NCI-H2196 treated with DMSO at 0.1 percent for 48 hours (cell line): Measurements from ENCODE around the gene MAP4K2.

ENCODE experiments used
- DNase-seq: peaks from one replicate; lab custom pipeline; 2025; ENCODE audit not compliant: unreplicated experiment; lab: John Stamatoyannopoulos, UW

MAP4K2 gene

GRCh38 chr11:64813826-64814225, 10.8 kb upstream of the MAP4K2 start:
- DNase-seq: no peak

GRCh38 chr11:64810891-64811272, 7.9 kb upstream of the MAP4K2 start:
- peak; percentile 75 for DNase-seq

- peak; percentile 95 for DNase-seq
Observed at GRCh38 chr11:64810271-64810890, 7.4 kb upstream of the MAP4K2 start, which contains the start of gene MEN1. Gene MEN1 (minus strand): TSS chr11:64810551. CDS start chr11:64810109, 442 bp downstream.

GRCh38 chr11:64809781-64810241, 6.8 kb upstream of the MAP4K2 start:
- no peak for DNase-seq

- no peak for DNase-seq
Observed at GRCh38 chr11:64805481-64805880, 2.5 kb upstream of the MAP4K2 start.

GRCh38 chr11:64804346-64805210, 1.6 kb upstream of the MAP4K2 start:
- DNase-seq: no peak

GRCh38 chr11:64803846-64804345, 882 bp upstream of the MAP4K2 start:
- peak; percentile 76 for DNase-seq

GRCh38 chr11:64802370-64803157, 450 bp downstream of the MAP4K2 start:
- no peak for DNase-seq

GRCh38 chr11:64801561-64802369, 1.2 kb downstream of the MAP4K2 start:
- DNase-seq: no peak

GRCh38 chr11:64801158-64801464, 1.9 kb downstream of the MAP4K2 start:
- no peak for DNase-seq

- no peak for DNase-seq
Observed at GRCh38 chr11:64800303-64801157, 2.5 kb downstream of the MAP4K2 start.

GRCh38 chr11:64799623-64800302, 3.3 kb downstream of the MAP4K2 start:
- DNase-seq: no peak

GRCh38 chr11:64799256-64799622, 3.8 kb downstream of the MAP4K2 start:
- no peak for DNase-seq

- no peak for DNase-seq
Observed at GRCh38 chr11:64796757-64797541, 6.1 kb downstream of the MAP4K2 start.

GRCh38 chr11:64796047-64796756, 6.8 kb downstream of the MAP4K2 start:
- no peak for DNase-seq

- DNase-seq: no peak
Observed at GRCh38 chr11:64794526-64794925, 8.5 kb downstream of the MAP4K2 start.

GRCh38 chr11:64793271-64794160, 9.5 kb downstream of the MAP4K2 start:
- DNase-seq: no peak
